Caco-2 (cell line): ENCODE results near the gene OR2AE1. TPM values are rescaled to one million over a fixed set of nuclear protein-coding genes. Genes with fewer than 3 reads are reported as not detected.

Source experiments
- BruUV-seq: library from RNA; stranded (reverse); fragments of 400-500 nt; replicated peaks from 2 replicates; lab custom pipeline; 2021; lab: Mats Ljungman, UMichigan
- CTCF ChIA-PET: fragments of 300-600 bp; sonication (Branson Sonifier 250); formaldehyde crosslinking; loops from one replicate; lab custom pipeline; 2022; ENCODE audit warnings: antibody characterized with exemption; lab: Charles Lee
- POLR2A ChIA-PET: fragments of 300-600 bp; sonication (Branson Sonifier 250); formaldehyde crosslinking; loops from one replicate; lab custom pipeline; 2022; ENCODE audit warnings: antibody characterized with exemption; lab: Charles Lee
- DNase-seq, 2 experiments: peaks; one replicate each; pipeline versions ENCODE4 v3.0.0 to v3.0.0-alpha.2; 2020 to 2022
- H3K27me3 ChIP-seq: replicated peaks from 2 replicates; pipeline ENCODE4 v1.6.0; 2011; ENCODE audit warnings: low read length; ENCODE audit not compliant: control insufficient read depth, insufficient read depth
- H3K36me3 ChIP-seq: 2 replicates; pipeline ENCODE4 v1.5.1; 2011; ENCODE audit warnings: low read length; ENCODE audit not compliant: control insufficient read depth, insufficient read depth
- H3K4me1 ChIP-seq: fragments of 250-450 bp; sonication (Bioruptor Pico); 2 replicates; pipeline ENCODE4 v1.5.1; 2020; ENCODE audit warnings: mild to moderate bottlenecking
- H3K4me3 ChIP-seq: 2 replicates; pipeline ENCODE4 v1.5.1; 2011; ENCODE audit warnings: low read depth, mild to moderate bottlenecking, control low read depth, low read length
- H3K9me3 ChIP-seq: fragments of 250-450 bp; sonication (Bioruptor Pico); 2 replicates; pipeline ENCODE4 v1.5.1; 2020; ENCODE audit warnings: mild to moderate bottlenecking, moderate library complexity
- H3K27ac Mint-ChIP-seq: one replicate; pipeline ENCODE4 v1.8.0; 2022; ENCODE audit warnings: mixed read lengths; ENCODE audit not compliant: unreplicated experiment
- H3K27me3 Mint-ChIP-seq: one replicate; pipeline ENCODE4 v1.8.0; 2022; ENCODE audit warnings: mixed read lengths; ENCODE audit not compliant: insufficient read depth, unreplicated experiment
- H3K36me3 Mint-ChIP-seq: one replicate; pipeline ENCODE4 v1.8.0; 2022; ENCODE audit warnings: mild to moderate bottlenecking, mixed read lengths; ENCODE audit not compliant: insufficient read depth, unreplicated experiment
- H3K4me1 Mint-ChIP-seq: one replicate; pipeline ENCODE4 v1.8.0; 2022; ENCODE audit warnings: low read depth, mixed read lengths; ENCODE audit not compliant: unreplicated experiment
- H3K4me3 Mint-ChIP-seq: one replicate; pipeline ENCODE4 v1.8.0; 2022; ENCODE audit warnings: mild to moderate bottlenecking, moderate library complexity, mixed read lengths; ENCODE audit not compliant: unreplicated experiment
- H3K9me3 Mint-ChIP-seq: one replicate; pipeline ENCODE4 v1.8.0; 2022; ENCODE audit warnings: mixed read lengths; ENCODE audit not compliant: unreplicated experiment
- intact Hi-C: fragments of 100-400 bp; cut with micrococcal nuclease; formaldehyde crosslinking; loops from one replicate; pipeline ENCODE4 v1.10.0; 2022; ENCODE audit not compliant: unreplicated experiment
- total RNA-seq: library from RNA; stranded (reverse); gene quantifications from 2 replicates; pipeline ENCODE4 v1.2.3, GENCODE V29; 2022
- TF ChIP-seq, protein P1 (sequence below), 2 experiments: fragments of 200-600 bp in 1 of 2; IDR thresholded peaks; 1 replicate in 1 of 2; 2 replicates in 1 of 2; pipeline versions ENCODE4 v1.5.1 to v1.8.0; 2011 to 2022; ENCODE audit warnings: antibody characterized with exemption in 1 of 2, control low read depth in 1 of 2, inconsistent platforms in 1 of 2, low read depth in 1 of 2, low read length in 1 of 2, mild to moderate bottlenecking in 1 of 2, moderate library complexity in 1 of 2; ENCODE audit not compliant: insufficient read depth in 1 of 2, severe bottlenecking in 1 of 2, unreplicated experiment in 1 of 2

Gene OR2AE1
- total RNA-seq, 1 experiment from 2014 or later: not detected

- H3K9me3 ChIP-seq: no peaks in the 10 kb centered on the region
- DNase-seq: no peak
- Mint-ChIP-seq H3K4me3 (no peak overlapping the region), H3K27ac (no peak overlapping the region), H3K27me3 (no peaks in the 10 kb centered on the region), H3K4me1 (peaks cover 17% of the 10 kb centered on the region), H3K9me3 (no peaks in the 10 kb centered on the region), H3K36me3 (no peaks in the 10 kb centered on the region)
- CTCF ChIA-PET: interaction anchor here (0.6 to 1.0 kb wide), 4 partner anchors 8 to 312 kb away, joined by 3 to 7 read pairs (median 4); partner anchors contain the start of gene ZSCAN25
- H3K36me3 ChIP-seq: no peaks in the 10 kb centered on the region
- peaks cover 8% of the 10 kb centered on the region for H3K4me1 ChIP-seq
- no TSS peak for BruUV-seq
- H3K4me3 ChIP-seq: no peak overlapping the region
- TF ChIP-seq, protein P1, sequence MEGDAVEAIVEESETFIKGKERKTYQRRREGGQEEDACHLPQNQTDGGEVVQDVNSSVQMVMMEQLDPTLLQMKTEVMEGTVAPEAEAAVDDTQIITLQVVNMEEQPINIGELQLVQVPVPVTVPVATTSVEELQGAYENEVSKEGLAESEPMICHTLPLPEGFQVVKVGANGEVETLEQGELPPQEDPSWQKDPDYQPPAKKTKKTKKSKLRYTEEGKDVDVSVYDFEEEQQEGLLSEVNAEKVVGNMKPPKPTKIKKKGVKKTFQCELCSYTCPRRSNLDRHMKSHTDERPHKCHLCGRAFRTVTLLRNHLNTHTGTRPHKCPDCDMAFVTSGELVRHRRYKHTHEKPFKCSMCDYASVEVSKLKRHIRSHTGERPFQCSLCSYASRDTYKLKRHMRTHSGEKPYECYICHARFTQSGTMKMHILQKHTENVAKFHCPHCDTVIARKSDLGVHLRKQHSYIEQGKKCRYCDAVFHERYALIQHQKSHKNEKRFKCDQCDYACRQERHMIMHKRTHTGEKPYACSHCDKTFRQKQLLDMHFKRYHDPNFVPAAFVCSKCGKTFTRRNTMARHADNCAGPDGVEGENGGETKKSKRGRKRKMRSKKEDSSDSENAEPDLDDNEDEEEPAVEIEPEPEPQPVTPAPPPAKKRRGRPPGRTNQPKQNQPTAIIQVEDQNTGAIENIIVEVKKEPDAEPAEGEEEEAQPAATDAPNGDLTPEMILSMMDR (IDR thresholded peaks at IDR 0.05; ENCODE audit: insufficient read depth in 1 of 2, low read depth in 1 of 2, low read length in 1 of 2, severe bottlenecking in 1 of 2, unreplicated experiment in 1 of 2): peak; percentile 36 to 44
- intact Hi-C loops: loop anchor here (1.0 to 5.0 kb wide), 2 partner anchors 146 to 207 kb away; no protein-coding TSS in a partner anchor
- no peaks in the 10 kb centered on the region for H3K27me3 ChIP-seq
- POLR2A ChIA-PET: no interaction called here
Measured at GRCh38 chr7:99837649-99838361, 39.0 kb downstream of the OR2AE1 start.

GRCh38 chr7:99835189-99835588 is 41.6 kb downstream of the OR2AE1 start:
- Mint-ChIP-seq H3K4me1 (peaks cover 24% of the 10 kb centered on the region), H3K4me3 (no peak overlapping the region), H3K27me3 (no peaks in the 10 kb centered on the region), H3K36me3 (no peaks in the 10 kb centered on the region), H3K9me3 (peaks cover 8% of the 10 kb centered on the region), H3K27ac (no peak overlapping the region)
- CTCF ChIA-PET: no interaction called here
- H3K4me1 ChIP-seq: peaks cover 14% of the 10 kb centered on the region
- TF ChIP-seq, protein P1 (IDR thresholded peaks at IDR 0.05; ENCODE audit: insufficient read depth in 1 of 2, low read depth in 1 of 2, low read length in 1 of 2, severe bottlenecking in 1 of 2, unreplicated experiment in 1 of 2): no peak
- H3K27me3 ChIP-seq: no peaks in the 10 kb centered on the region
- POLR2A ChIA-PET: no interaction called here
- no peak for DNase-seq
- H3K36me3 ChIP-seq: no peaks in the 10 kb centered on the region
- H3K9me3 ChIP-seq: no peaks in the 10 kb centered on the region
- intact Hi-C loops: loop anchor here (5.0 kb wide), 1 partner anchor 143 kb away; no protein-coding TSS in a partner anchor
- no TSS peak for BruUV-seq
- no peak overlapping the region for H3K4me3 ChIP-seq

GRCh38 chr7:99834382-99834781 is 42.5 kb downstream of the OR2AE1 start:
- BruUV-seq: no TSS peak
- no peak overlapping the region for H3K27ac Mint-ChIP-seq
- ChIA-PET CTCF (no interaction called here), POLR2A (no interaction called here)
- no peak for DNase-seq
- H3K4me3 ChIP-seq: no peak overlapping the region
- no peaks in the 10 kb centered on the region for H3K27me3 ChIP-seq
- peaks cover 28% of the 10 kb centered on the region for H3K4me1 Mint-ChIP-seq
- H3K4me1 ChIP-seq: peaks cover 19% of the 10 kb centered on the region
- no peaks in the 10 kb centered on the region for H3K36me3 Mint-ChIP-seq
- H3K36me3 ChIP-seq: no peaks in the 10 kb centered on the region
- TF ChIP-seq, protein P1 (IDR thresholded peaks at IDR 0.05; ENCODE audit: insufficient read depth in 1 of 2, low read depth in 1 of 2, low read length in 1 of 2, severe bottlenecking in 1 of 2, unreplicated experiment in 1 of 2): no peak
- no peaks in the 10 kb centered on the region for H3K9me3 ChIP-seq
- H3K4me3 Mint-ChIP-seq: no peak overlapping the region
- no peaks in the 10 kb centered on the region for H3K27me3 Mint-ChIP-seq
- intact Hi-C loops: no loop called here
- peaks cover 8% of the 10 kb centered on the region for H3K9me3 Mint-ChIP-seq
